ENCODE measurements around the gene RNF187. TPM values are rescaled to one million over a fixed set of nuclear protein-coding genes. Genes with fewer than 3 reads are reported as not detected.

Gene RNF187
- total RNA-seq, 1 experiment from 2014 or later = 63.4 TPM

GRCh38 chr1:228500143-228500734 is 13.1 kb downstream of the RNF187 start:
- no peak overlapping the region for H3K56ac ChIP-seq (ENCODE audit: insufficient read length, low read depth, low read length)
- H3K9me3 ChIP-seq (ENCODE audit: control insufficient read depth, low read depth, low read length) = no peaks in the 10 kb centered on the region
- no peak for DNase-seq
- no peak overlapping the region for H3K23ac ChIP-seq (ENCODE audit: insufficient read length, low read depth, low read length)
- peaks cover 28% of the 10 kb centered on the region for H3K27me3 ChIP-seq (ENCODE audit: insufficient read depth, low read length)
- H2BK15ac ChIP-seq (ENCODE audit: low read depth, low read length) = no peak overlapping the region
- no peaks in the 10 kb centered on the region for H3K23me2 ChIP-seq (ENCODE audit: insufficient read length, low read depth, low read length, poor library complexity, severe bottlenecking)
- H2BK20ac ChIP-seq (ENCODE audit: low read depth, low read length, poor library complexity, severe bottlenecking) = no peak overlapping the region
- no peaks in the 10 kb centered on the region for H3K79me2 ChIP-seq (ENCODE audit: insufficient read depth, low read length)
- H2AFZ ChIP-seq (ENCODE audit: low read length) = no peak overlapping the region
- H3K9ac ChIP-seq (ENCODE audit: extremely low read depth, insufficient read length, low read length) = no peak overlapping the region
- H3K4me2 ChIP-seq (ENCODE audit: insufficient read depth, insufficient read length, low read length) = no peak overlapping the region
- H3K4ac ChIP-seq (ENCODE audit: low read depth, low read length) = no peak overlapping the region
- no peak for TF ChIP-seq CTCF (conservative IDR thresholded peaks at IDR 0.05)
- no peak overlapping the region for H2AK5ac ChIP-seq (ENCODE audit: insufficient read length, low read length)
- Mint-ChIP-seq H3K4me1 (peaks cover 12 to 18% of the 10 kb centered on the region in 2 experiments), H3K36me3 (ENCODE audit: insufficient read depth in 1 of 3, low read depth in 3 of 3) (peaks cover 3 to 5% (median 3%) of the 10 kb centered on the region in 3 experiments; a peak in 6 of 7 replicates), H3K9me3 (peaks cover 4 to 5% of the 10 kb centered on the region in 2 experiments; a peak in 2 of 5 replicates), H3K27ac (no peak overlapping the region), H3K27me3 (ENCODE audit: low read depth) (peaks cover 79% of the 10 kb centered on the region), H3K4me3 (no peak overlapping the region)
- H4K8ac ChIP-seq (replicated peaks; ENCODE audit: insufficient read length, low read depth, low read length) = no peak overlapping the region
- no peak overlapping the region for H3K18ac ChIP-seq (ENCODE audit: insufficient read length, low read depth, low read length)
- no peak overlapping the region for H2BK5ac ChIP-seq (ENCODE audit: insufficient read length, low read length)
- WGBS (ENCODE audit: extremely low coverage, insufficient read length, low lambda C conversion rate) = no CpG with 5 or more reads among the region's 8 CpGs
- H2BK12ac ChIP-seq (ENCODE audit: insufficient read length, low read depth, low read length) = no peak overlapping the region
- H2BK120ac ChIP-seq (ENCODE audit: low read depth, low read length, poor library complexity, severe bottlenecking) = no peak overlapping the region
- no peaks in the 10 kb centered on the region for H4K20me1 ChIP-seq (ENCODE audit: control insufficient read depth, insufficient read depth, insufficient read length)
- no peak overlapping the region for H3K14ac ChIP-seq (ENCODE audit: insufficient read depth, low read length)
- H3K79me1 ChIP-seq (ENCODE audit: insufficient read depth, low read depth, low read length, poor library complexity, severe bottlenecking) = no peaks in the 10 kb centered on the region
- H4K5ac ChIP-seq (ENCODE audit: insufficient read length, low read depth, low read length) = no peak overlapping the region
- no peak overlapping the region for H3K27ac ChIP-seq (ENCODE audit: insufficient read length, low read depth, low read length)
- H4K91ac ChIP-seq (ENCODE audit: insufficient read length, low read depth, low read length) = no peak overlapping the region
- H3T11ph ChIP-seq (ENCODE audit: low read length) = no peak overlapping the region
- H3K4me1 ChIP-seq (ENCODE audit: insufficient read depth, low read length) = no peaks in the 10 kb centered on the region

Data from H9 (cell line).